ENCODE measurements around the gene NAALADL2.

The NAALADL2 gene

GRCh38 chr3:175552929-175553328 lies 693.8 kb downstream of the NAALADL2 start:
- no peak overlapping the region for H3K27ac ChIP-seq (ENCODE audit: low read length)
- H4K20me1 ChIP-seq (ENCODE audit: insufficient read depth, low read length) = no peaks in the 10 kb centered on the region
- no peak overlapping the region for H2AFZ ChIP-seq (ENCODE audit: low read depth, low read length)
- no peaks in the 10 kb centered on the region for H3K79me2 ChIP-seq (ENCODE audit: low read length)
- H3K27me3 ChIP-seq (ENCODE audit: low read depth, low read length) = no peaks in the 10 kb centered on the region
- H3K4me3 ChIP-seq (ENCODE audit: low read length) = no peak overlapping the region
- no peak overlapping the region for H3K4me2 ChIP-seq (ENCODE audit: low read length)
- no peaks in the 10 kb centered on the region for H3K4me1 ChIP-seq (ENCODE audit: low read length)
- TF ChIP-seq, protein P1, sequence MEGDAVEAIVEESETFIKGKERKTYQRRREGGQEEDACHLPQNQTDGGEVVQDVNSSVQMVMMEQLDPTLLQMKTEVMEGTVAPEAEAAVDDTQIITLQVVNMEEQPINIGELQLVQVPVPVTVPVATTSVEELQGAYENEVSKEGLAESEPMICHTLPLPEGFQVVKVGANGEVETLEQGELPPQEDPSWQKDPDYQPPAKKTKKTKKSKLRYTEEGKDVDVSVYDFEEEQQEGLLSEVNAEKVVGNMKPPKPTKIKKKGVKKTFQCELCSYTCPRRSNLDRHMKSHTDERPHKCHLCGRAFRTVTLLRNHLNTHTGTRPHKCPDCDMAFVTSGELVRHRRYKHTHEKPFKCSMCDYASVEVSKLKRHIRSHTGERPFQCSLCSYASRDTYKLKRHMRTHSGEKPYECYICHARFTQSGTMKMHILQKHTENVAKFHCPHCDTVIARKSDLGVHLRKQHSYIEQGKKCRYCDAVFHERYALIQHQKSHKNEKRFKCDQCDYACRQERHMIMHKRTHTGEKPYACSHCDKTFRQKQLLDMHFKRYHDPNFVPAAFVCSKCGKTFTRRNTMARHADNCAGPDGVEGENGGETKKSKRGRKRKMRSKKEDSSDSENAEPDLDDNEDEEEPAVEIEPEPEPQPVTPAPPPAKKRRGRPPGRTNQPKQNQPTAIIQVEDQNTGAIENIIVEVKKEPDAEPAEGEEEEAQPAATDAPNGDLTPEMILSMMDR (IDR thresholded peaks at IDR 0.05; ENCODE audit: low read depth, low read length) = no peak
- no peak for TF ChIP-seq EZH2phosphoT487 (IDR thresholded peaks at IDR 0.05; ENCODE audit: low read depth)
- H3K9ac ChIP-seq (ENCODE audit: low read length) = no peak overlapping the region
- no peaks in the 10 kb centered on the region for H3K36me3 ChIP-seq (replicated peaks; ENCODE audit: low read depth, low read length)
- H3K9me3 ChIP-seq (ENCODE audit: insufficient read depth, low read length) = no peaks in the 10 kb centered on the region

- no peaks in the 10 kb centered on the region for H3K4me1 ChIP-seq (ENCODE audit: low read length)
- no peak overlapping the region for H3K9ac ChIP-seq (ENCODE audit: low read length)
- no peak for TF ChIP-seq EZH2phosphoT487 (IDR thresholded peaks at IDR 0.05; ENCODE audit: low read depth)
- TF ChIP-seq, protein P1 (IDR thresholded peaks at IDR 0.05; ENCODE audit: low read depth, low read length) = no peak
- no peaks in the 10 kb centered on the region for H3K36me3 ChIP-seq (replicated peaks; ENCODE audit: low read depth, low read length)
- H3K4me3 ChIP-seq (ENCODE audit: low read length) = no peak overlapping the region
- H4K20me1 ChIP-seq (ENCODE audit: insufficient read depth, low read length) = no peaks in the 10 kb centered on the region
- no peak overlapping the region for H3K27ac ChIP-seq (ENCODE audit: low read length)
- H3K79me2 ChIP-seq (ENCODE audit: low read length) = no peaks in the 10 kb centered on the region
- H3K9me3 ChIP-seq (ENCODE audit: insufficient read depth, low read length) = no peaks in the 10 kb centered on the region
- no peaks in the 10 kb centered on the region for H3K27me3 ChIP-seq (ENCODE audit: low read depth, low read length)
- H3K4me2 ChIP-seq (ENCODE audit: low read length) = no peak overlapping the region
- no peak overlapping the region for H2AFZ ChIP-seq (ENCODE audit: low read depth, low read length)
Observed at GRCh38 chr3:175554801-175555200, 695.7 kb downstream of the NAALADL2 start.

GRCh38 chr3:175558261-175558660 lies 699.1 kb downstream of the NAALADL2 start:
- Histone ChIP-seq H3K27ac (ENCODE audit: low read length) (no peak overlapping the region), H3K27me3 (ENCODE audit: low read depth, low read length) (no peaks in the 10 kb centered on the region), H3K4me1 (ENCODE audit: low read length) (no peaks in the 10 kb centered on the region), H3K4me2 (ENCODE audit: low read length) (no peak overlapping the region), H3K4me3 (ENCODE audit: low read length) (no peak overlapping the region), H3K9me3 (ENCODE audit: insufficient read depth, low read length) (no peaks in the 10 kb centered on the region), H3K79me2 (ENCODE audit: low read length) (no peaks in the 10 kb centered on the region), H3K36me3 (replicated peaks; ENCODE audit: low read depth, low read length) (no peaks in the 10 kb centered on the region), H3K9ac (ENCODE audit: low read length) (no peak overlapping the region), H2AFZ (ENCODE audit: low read depth, low read length) (no peak overlapping the region), H4K20me1 (ENCODE audit: insufficient read depth, low read length) (no peaks in the 10 kb centered on the region)
- TF ChIP-seq, protein P1 (IDR thresholded peaks at IDR 0.05; ENCODE audit: low read depth, low read length) = no peak
- no peak for TF ChIP-seq EZH2phosphoT487 (IDR thresholded peaks at IDR 0.05; ENCODE audit: low read depth)

DNA sequence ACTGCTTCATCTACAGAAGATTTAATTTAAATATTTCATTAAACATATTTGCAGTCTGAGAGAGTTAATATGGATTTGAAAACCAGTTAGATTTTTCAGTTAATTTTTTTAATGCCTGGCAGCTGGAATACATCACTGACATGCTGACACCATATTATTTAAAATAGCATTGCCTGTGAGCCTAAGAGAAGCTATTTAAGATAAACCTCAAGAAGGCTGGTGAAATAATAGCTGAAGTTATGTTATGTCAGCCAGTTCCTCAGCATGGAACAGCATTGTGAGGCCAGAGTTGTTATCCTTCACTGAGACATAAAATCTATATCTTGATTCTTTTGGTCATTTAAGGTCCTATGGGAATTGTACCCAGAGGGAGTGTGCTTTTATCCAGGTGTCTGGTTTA lies 705.2 kb downstream of the NAALADL2 start:
- Histone ChIP-seq H3K4me1 (ENCODE audit: low read length) (no peaks in the 10 kb centered on the region), H2AFZ (ENCODE audit: low read depth, low read length) (no peak overlapping the region), H3K27me3 (ENCODE audit: low read depth, low read length) (no peaks in the 10 kb centered on the region), H3K4me3 (ENCODE audit: low read length) (no peak overlapping the region), H3K9ac (ENCODE audit: low read length) (no peak overlapping the region), H3K9me3 (ENCODE audit: insufficient read depth, low read length) (no peaks in the 10 kb centered on the region), H4K20me1 (ENCODE audit: insufficient read depth, low read length) (no peaks in the 10 kb centered on the region), H3K4me2 (ENCODE audit: low read length) (no peak overlapping the region), H3K27ac (ENCODE audit: low read length) (no peak overlapping the region), H3K79me2 (ENCODE audit: low read length) (no peaks in the 10 kb centered on the region), H3K36me3 (replicated peaks; ENCODE audit: low read depth, low read length) (no peaks in the 10 kb centered on the region)
- TF ChIP-seq, protein P1 (IDR thresholded peaks at IDR 0.05; ENCODE audit: low read depth, low read length) = no peak
- TF ChIP-seq EZH2phosphoT487 (IDR thresholded peaks at IDR 0.05; ENCODE audit: low read depth) = no peak

Measured in OCI-LY3 (cell line).